B cell (primary cell): Measurements from ENCODE around the gene ANKRD13D. TPM values are rescaled to one million over a fixed set of nuclear protein-coding genes. Genes with fewer than 3 reads are reported as not detected.
A peak's percentile ranks its signal among the peaks of the same experiment; 100 is the strongest.

ENCODE experiments used
- ATAC-seq: fragments of 200-7000 bp; cut with Tn5 transposase; one replicate; pipeline ENCODE4 v1.10.0; 2021; ENCODE audit warnings: low read depth, mild to moderate bottlenecking, moderate number of reproducible peaks, moderate library complexity
- CTCF ChIA-PET: fragments of 350-600 bp; sonication (Branson Sonifier 250); formaldehyde crosslinking; loops from one replicate; lab custom pipeline; 2021; ENCODE audit warnings: antibody characterized with exemption, inconsistent platforms; lab: Charles Lee
- POLR2A ChIA-PET: fragments of 350-600 bp; sonication (Branson Sonifier 250); formaldehyde crosslinking; loops from one replicate; lab custom pipeline; 2021; ENCODE audit warnings: antibody characterized with exemption; lab: Charles Lee
- DNase-seq: peaks from one replicate; pipeline ENCODE4 v3.0.0; 2013
- H2AFZ ChIP-seq: 2 replicates; pipeline ENCODE4 v1.6.1; 2012; ENCODE audit warnings: mild to moderate bottlenecking, low read depth, low read length; ENCODE audit not compliant: insufficient read depth, poor library complexity, severe bottlenecking
- H3K27ac ChIP-seq, 2 donors: 1 replicate in 1 of 2; 2 replicates in 1 of 2; pipeline ENCODE4 v1.5.1; 2012 to 2013; ENCODE audit warnings: low read length in 2 of 2, mild to moderate bottlenecking in 2 of 2, moderate library complexity in 1 of 2
- H3K27me3 ChIP-seq, 4 experiments: fragments of 200-600 bp in 1 of 4; sonication (generic) in 1 of 4; replicated peaks in 1 of 4; 1 replicate in 2 of 4; 2 replicates in 2 of 4; pipeline versions ENCODE4 v1.6.1 to v1.7.0; 2013 to 2016; ENCODE audit warnings: low read length in 3 of 4, mild to moderate bottlenecking in 2 of 4, mixed read lengths in 1 of 4, moderate library complexity in 1 of 4; ENCODE audit not compliant: insufficient read depth in 4 of 4, control insufficient read depth in 3 of 4; ENCODE audit errors: control extremely low read depth in 1 of 4
- H3K36me3 ChIP-seq, 2 experiments: replicated peaks in 1 of 2; 1 replicate in 1 of 2; 2 replicates in 1 of 2; pipeline versions ENCODE4 v1.6.1 to v1.7.1; 2013; ENCODE audit warnings: low read length in 1 of 2; ENCODE audit not compliant: insufficient read depth in 2 of 2, control insufficient read depth in 1 of 2; ENCODE audit errors: control extremely low read depth in 1 of 2, extremely low read depth in 1 of 2
- H3K4me1 ChIP-seq, 2 donors: fragments of 200-600 bp in 1 of 2; sonication (generic) in 1 of 2; 1 replicate in 1 of 2; 2 replicates in 1 of 2; pipeline versions ENCODE4 v1.5.1 to v1.6.1; 2013 to 2017; ENCODE audit warnings: low read length in 2 of 2; ENCODE audit not compliant: control insufficient read depth in 2 of 2, insufficient read depth in 2 of 2
- H3K4me2 ChIP-seq: replicated peaks from 2 replicates; pipeline ENCODE3; 2012; ENCODE audit warnings: mild to moderate bottlenecking, low read depth, low read length; ENCODE audit not compliant: poor library complexity, severe bottlenecking
- H3K4me3 ChIP-seq, 5 experiments: fragments of 200-600 bp in 1 of 5; sonication (generic) in 1 of 5; 1 replicate in 3 of 5; 2 replicates in 2 of 5; pipeline versions ENCODE4 v1.5.1 to v1.7.0; 2011 to 2016; ENCODE audit warnings: low read length in 4 of 5, mild to moderate bottlenecking in 4 of 5, low read depth in 2 of 5, control low read depth in 1 of 5, moderate library complexity in 1 of 5; ENCODE audit not compliant: insufficient read depth in 1 of 5; ENCODE audit errors: control extremely low read depth in 1 of 5, extremely low read depth in 1 of 5
- H3K79me2 ChIP-seq: fragments of 200-600 bp; sonication (generic); one replicate; pipeline ENCODE4 v1.6.0; 2016; ENCODE audit warnings: low read length; ENCODE audit not compliant: control insufficient read depth, insufficient read depth
- H3K9ac ChIP-seq: fragments of 200-600 bp; sonication (generic); 2 replicates; pipeline ENCODE4 v1.6.1; 2017; ENCODE audit warnings: mild to moderate bottlenecking, low read length, moderate library complexity
- H3K9me3 ChIP-seq, 3 donors: one replicate each; pipeline versions ENCODE4 v1.6.1 to v1.7.1; 2013; ENCODE audit warnings: low read length in 2 of 3; ENCODE audit not compliant: control insufficient read depth in 2 of 3, insufficient read depth in 1 of 3; ENCODE audit errors: control extremely low read depth in 1 of 3
- H4K20me1 ChIP-seq: 2 replicates; pipeline ENCODE4 v1.6.0; 2012; ENCODE audit warnings: mild to moderate bottlenecking, low read length; ENCODE audit not compliant: insufficient read depth, control insufficient read depth, poor library complexity, severe bottlenecking
- H3K27ac Mint-ChIP-seq: one replicate; pipeline ENCODE4 v1.8.0; 2021; ENCODE audit warnings: mixed read lengths
- H3K27me3 Mint-ChIP-seq: one replicate; pipeline ENCODE4 v1.8.0; 2021; ENCODE audit warnings: mixed read lengths
- H3K4me1 Mint-ChIP-seq: one replicate; pipeline ENCODE4 v1.8.0; 2021; ENCODE audit warnings: mixed read lengths
- H3K4me3 Mint-ChIP-seq: one replicate; pipeline ENCODE4 v1.8.0; 2021; ENCODE audit warnings: mixed read lengths
- H3K9me3 Mint-ChIP-seq: one replicate; pipeline ENCODE4 v1.8.0; 2022; ENCODE audit warnings: mixed read lengths; ENCODE audit not compliant: insufficient read depth
- EZH2 ChIP-seq: IDR thresholded peaks from 2 replicates; pipeline ENCODE4 v1.6.1; 2012; ENCODE audit warnings: borderline replicate concordance, low read depth, mild to moderate bottlenecking, moderate library complexity, low read length; ENCODE audit not compliant: insufficient read depth, poor library complexity, severe bottlenecking
- WGBS: methylation state at CpG from one replicate; pipeline ENCODE4 v1.1.5; 2013; ENCODE audit warnings: missing lambda C conversion rate; ENCODE audit not compliant: insufficient coverage; 5-methylcytosine and 5-hydroxymethylcytosine counted together
- intact Hi-C: fragments of 100-400 bp; cut with micrococcal nuclease; formaldehyde crosslinking; loops from one replicate; pipeline ENCODE4 v1.10.0; 2022
- polyA plus RNA-seq: library from polyadenylated mRNA; depleted of rRNA; stranded (reverse); fragments of >200 nt; gene quantifications from 2 replicates; pipeline ENCODE4 v1.2.3, GENCODE V29; 2012
- total RNA-seq, 2 donors: library from RNA; stranded (reverse); fragments of 120-200 nt in 1 of 2; gene quantifications; 1 replicate in 1 of 2; 2 replicates in 1 of 2; pipeline versions ENCODE4 v1.2.3 to v1.2.4, GENCODE V29; 2013 to 2022
- TF ChIP-seq, protein P1 (sequence below): fragments of 200-600 bp; IDR thresholded peaks from one replicate; pipeline ENCODE4 v1.8.0; 2022; ENCODE audit warnings: antibody characterized with exemption, mild to moderate bottlenecking

ANKRD13D gene
- total and polyA plus RNA-seq, 2 donors (not counting 1 experiment from before 2014, with no cell fraction given): 189 to 252 TPM

DNA sequence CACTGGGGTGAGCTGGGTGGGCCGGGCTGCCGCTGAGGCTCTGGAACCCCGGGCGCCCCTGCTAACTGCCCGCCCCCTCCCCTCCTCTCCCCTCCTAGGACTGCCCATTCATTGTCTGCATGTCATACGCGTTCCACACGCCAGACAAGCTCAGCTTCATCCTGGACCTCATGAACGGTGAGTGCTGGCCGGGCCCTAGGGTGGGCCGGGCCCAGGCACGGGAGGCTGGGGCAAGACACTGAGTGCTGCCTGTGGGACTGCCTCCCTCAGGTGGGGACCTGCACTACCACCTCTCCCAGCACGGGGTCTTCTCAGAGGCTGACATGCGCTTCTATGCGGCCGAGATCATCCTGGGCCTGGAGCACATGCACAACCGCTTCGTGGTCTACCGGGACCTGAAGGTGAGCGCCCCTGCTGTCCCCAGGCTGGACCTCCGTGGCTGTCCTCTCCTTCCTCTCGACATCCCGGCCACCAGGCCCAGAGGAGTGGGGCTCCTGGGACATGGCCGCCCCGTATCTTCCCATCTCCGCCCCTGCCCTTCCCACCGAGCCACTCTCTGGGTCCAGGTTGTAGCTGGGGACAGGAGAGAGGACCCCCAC lies 7.5 kb upstream of the ANKRD13D start:
- H3K27me3 Mint-ChIP-seq: no peaks in the 10 kb centered on the region
- no peak overlapping the region for H3K9ac ChIP-seq
- H3K27ac ChIP-seq: peak overlapping the region in 1 of 2 donors; percentile 82
- H3K4me1 Mint-ChIP-seq: peaks cover 46% of the 10 kb centered on the region
- WGBS: 95% methylated on average over 26 of the region's 27 CpGs
- ATAC-seq (no peak), DNase-seq (no peak)
- H3K27ac Mint-ChIP-seq: peak overlapping the region; percentile 68
- intact Hi-C loops: no loop called here
- H4K20me1 ChIP-seq: peaks cover 59% of the 10 kb centered on the region
- no peak overlapping the region for H3K4me3 Mint-ChIP-seq
- no peaks in the 10 kb centered on the region for H3K9me3 ChIP-seq
- no peaks in the 10 kb centered on the region for H3K9me3 Mint-ChIP-seq
- H3K4me2 ChIP-seq: no peak overlapping the region
- peaks cover 89% of the 10 kb centered on the region for H3K79me2 ChIP-seq
- CTCF ChIA-PET: interaction anchor here (0.6 kb wide), 1 partner anchor 15 kb away, joined by 3 read pairs; the partner anchor contains the start of gene GRK2
- peaks cover 51 to 59% of the 10 kb centered on the region in 2 donors for H3K4me1 ChIP-seq
- no peak for TF ChIP-seq EZH2
- TF ChIP-seq, protein P1, sequence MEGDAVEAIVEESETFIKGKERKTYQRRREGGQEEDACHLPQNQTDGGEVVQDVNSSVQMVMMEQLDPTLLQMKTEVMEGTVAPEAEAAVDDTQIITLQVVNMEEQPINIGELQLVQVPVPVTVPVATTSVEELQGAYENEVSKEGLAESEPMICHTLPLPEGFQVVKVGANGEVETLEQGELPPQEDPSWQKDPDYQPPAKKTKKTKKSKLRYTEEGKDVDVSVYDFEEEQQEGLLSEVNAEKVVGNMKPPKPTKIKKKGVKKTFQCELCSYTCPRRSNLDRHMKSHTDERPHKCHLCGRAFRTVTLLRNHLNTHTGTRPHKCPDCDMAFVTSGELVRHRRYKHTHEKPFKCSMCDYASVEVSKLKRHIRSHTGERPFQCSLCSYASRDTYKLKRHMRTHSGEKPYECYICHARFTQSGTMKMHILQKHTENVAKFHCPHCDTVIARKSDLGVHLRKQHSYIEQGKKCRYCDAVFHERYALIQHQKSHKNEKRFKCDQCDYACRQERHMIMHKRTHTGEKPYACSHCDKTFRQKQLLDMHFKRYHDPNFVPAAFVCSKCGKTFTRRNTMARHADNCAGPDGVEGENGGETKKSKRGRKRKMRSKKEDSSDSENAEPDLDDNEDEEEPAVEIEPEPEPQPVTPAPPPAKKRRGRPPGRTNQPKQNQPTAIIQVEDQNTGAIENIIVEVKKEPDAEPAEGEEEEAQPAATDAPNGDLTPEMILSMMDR: no peak
- POLR2A ChIA-PET: interaction anchor here (0.6 to 6.8 kb wide), 2 partner anchors 12 to 112 kb away, joined by 4 to 43 read pairs; no protein-coding TSS in a partner anchor
- H3K4me3 ChIP-seq: no peak overlapping the region
- H2AFZ ChIP-seq: no peak overlapping the region
- H3K27me3 ChIP-seq: no peaks in the 10 kb centered on the region
- peaks cover 0 to 89% of the 10 kb centered on the region in 2 experiments for H3K36me3 ChIP-seq
